Right hindlimb (tissue), 1 donor: ENCODE data around the gene RIMBP2.
"Not testable (repeated sequence)": the region's sequence is repeated elsewhere in the genome, so short reads cannot be mapped to it uniquely, and the experiment has no call there.

Experiments
- DNase-seq: peaks from one replicate; pipeline ENCODE4 v3.0.0-alpha.2; 2018

Gene RIMBP2

DNA sequence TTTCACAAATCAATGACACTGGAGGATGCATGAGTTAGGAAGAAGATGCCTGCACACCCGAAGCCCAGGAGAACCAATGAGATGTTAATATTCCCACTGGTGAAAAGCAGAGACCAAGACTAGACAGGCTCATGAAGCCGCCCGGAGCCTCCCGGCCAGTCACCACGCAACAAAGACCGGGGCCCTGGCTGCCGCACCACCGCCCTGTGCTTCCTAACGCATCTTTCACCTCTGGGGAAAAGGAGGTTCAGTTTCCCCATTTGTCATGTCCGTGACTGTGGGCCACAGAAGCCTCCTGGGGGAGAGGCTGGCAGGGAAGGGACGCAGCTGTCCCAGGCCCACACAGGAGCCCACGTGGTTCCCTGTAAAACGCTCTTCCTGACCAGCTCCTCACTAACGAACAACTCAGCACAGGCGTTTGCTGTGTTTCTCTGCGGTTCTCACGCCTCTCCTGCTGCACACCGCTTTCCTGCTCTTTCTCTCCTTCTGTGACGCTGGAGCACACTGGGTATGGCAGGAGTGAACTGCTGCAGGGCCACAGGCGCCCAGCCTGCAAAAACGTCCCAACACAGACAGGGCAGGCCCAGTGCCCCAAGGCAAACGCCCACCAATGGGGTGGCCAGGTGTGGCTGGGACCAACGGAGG is 10.8 kb downstream of the RIMBP2 start:
- no peak for DNase-seq

DNA sequence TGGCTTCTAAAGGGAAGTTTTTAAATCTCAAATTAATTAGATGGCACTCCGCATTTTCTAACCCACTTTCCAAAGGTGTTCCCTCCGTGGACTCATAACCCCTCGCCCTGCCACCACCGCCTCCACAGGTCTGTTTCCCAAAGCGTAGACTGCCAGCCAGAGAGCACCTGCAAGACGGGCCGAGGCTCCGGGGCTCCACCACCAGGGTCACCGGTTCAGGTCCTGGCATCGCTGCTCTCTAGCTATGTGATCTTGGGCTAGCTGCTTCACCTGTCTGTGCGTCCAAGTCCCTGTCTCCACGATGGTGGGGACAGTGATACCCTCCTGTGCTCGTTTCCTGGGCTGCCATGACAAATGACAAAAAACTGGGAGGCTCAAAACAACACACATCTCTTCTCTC is 11.5 kb downstream of the RIMBP2 start:
- DNase-seq, result no peak

GRCh38 chr12:130703733-130704375 is 12.2 kb downstream of the RIMBP2 start:
- DNase-seq, result no peak

GRCh38 chr12:130702966-130703732 is 12.9 kb downstream of the RIMBP2 start:
- DNase-seq, result no peak

DNA sequence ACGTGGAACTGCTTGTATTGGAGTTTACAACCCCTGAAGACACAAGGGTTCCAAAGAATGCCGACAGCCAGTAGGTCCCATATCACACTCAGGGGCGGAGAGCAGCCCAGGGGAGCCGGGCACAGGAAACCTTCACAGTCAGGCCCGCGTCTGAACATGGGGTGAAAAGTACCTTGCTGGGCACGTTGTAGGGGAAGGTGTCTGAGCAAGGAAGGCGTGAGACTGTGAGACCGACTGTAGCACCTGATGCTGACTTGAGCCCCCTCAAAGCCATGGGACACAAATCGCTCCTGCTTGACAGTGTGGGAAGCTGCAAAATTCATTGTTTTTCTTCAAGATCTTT is 14.7 kb downstream of the RIMBP2 start:
- DNase-seq, result no peak

GRCh38 chr12:130700492-130701401 is 15.4 kb downstream of the RIMBP2 start:
- no peak for DNase-seq

DNA sequence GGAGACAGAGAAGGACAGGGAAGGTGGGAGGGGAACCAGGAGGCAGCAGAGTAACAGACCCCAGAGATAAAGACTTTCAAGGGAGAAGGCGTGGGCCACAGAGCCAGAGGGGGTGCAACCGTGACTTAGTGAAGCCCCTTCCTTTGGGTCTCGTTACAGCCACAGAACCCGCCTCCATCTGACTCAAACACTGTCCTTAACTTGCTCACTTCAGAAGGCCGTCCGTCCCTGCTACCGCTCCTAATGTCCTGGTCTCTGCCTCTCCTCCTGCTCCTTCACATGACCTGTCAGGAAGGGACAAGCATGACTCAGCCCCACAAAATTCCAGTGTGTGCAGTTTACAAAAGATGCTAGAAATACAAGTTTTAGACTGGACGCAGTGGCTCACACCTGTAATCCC is 18.0 kb downstream of the RIMBP2 start:
- no peak for DNase-seq

DNA sequence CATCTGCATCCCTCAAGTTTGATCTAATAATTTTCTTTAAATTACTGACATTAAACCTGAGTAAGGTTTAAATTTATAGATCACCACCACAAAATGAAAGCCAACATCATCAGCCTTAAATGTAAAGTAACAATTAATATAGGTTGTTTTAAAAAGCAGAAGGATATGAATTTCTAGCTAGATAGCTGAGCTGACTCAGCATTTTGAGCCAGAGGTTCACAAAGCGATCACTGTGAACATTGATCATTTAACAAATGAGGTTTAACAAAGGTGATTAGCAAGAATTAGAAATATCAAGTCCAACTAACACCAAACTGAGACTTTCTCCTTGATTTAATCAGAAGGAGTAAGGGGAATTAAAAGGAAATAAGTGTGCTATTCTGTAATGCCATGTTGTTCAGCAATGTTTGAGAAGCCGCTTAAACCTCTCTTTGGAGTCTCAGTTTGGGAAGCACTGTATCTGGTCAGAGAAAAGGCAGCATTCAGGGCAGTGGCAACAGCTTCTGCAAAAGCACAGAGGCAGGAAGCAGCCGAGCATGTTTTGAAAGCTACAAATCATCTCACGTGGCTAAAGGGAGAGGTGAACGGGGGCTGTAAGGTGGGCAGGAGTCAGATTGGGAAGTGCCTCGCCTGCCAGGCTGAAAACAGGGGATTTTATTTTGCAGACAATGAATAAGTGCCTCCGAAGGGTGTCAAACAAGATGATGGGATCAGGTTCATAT is 19.6 kb downstream of the RIMBP2 start:
- DNase-seq, result no peak

GRCh38 chr12:130695061-130695460 is 21.0 kb downstream of the RIMBP2 start:
- no peak for DNase-seq

DNA sequence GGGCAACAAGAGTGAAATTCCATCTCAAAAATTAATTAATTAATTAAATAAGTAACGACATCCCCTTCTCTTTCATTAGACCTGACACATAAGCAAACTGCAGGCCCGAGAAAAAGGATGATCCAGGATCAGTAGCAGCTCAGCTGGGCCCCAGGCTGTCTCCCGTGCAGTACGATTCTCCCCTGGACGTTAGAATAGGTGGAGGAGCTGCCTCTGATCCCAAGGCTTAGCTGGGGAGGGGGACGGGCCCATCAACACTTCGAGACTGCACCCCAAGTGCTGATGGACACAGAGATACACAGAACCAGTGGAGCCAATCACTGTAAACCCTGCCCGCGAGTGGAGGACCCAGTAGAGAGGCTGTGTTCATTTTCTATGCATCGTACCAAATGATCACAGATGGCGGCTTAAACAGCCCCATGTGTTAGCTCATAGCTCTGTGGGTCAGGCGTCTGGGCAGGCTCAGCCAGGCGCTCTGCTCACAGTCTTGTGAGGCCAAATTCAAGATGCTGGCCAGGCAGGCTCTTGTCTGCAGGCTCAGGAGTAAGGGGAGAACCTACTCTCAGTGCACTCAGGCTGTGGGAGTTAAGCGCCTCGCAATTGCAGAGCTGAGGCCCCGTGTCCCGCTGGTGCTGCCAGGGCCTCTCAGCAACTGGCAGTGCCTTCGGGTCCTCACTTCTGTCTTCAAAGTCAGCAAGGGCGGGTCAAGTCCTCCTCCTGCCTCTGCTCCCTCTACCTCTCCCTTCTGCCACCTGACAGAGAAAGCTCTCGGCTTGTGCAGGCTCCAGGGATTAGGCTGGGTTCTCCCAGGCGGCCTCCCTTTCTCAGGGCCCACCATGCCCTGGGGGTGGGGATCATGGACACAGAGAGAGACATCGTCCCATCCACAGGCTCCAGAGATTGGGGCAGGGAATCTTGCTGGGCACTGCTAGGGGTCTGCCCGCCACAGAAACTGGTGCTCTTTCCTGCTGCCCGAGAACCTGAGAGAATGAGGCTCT is 26.4 kb downstream of the RIMBP2 start:
- DNase-seq, result no peak

GRCh38 chr12:130688999-130689398 is 27.1 kb downstream of the RIMBP2 start:
- not testable (repeated sequence) for DNase-seq

- no peak for DNase-seq
These were observed 28.0 kb downstream of the RIMBP2 start for GRCh38 chr12:130687796-130688778.

GRCh38 chr12:130687190-130687589 is 28.9 kb downstream of the RIMBP2 start:
- no peak for DNase-seq

GRCh38 chr12:130686511-130686991 is 29.5 kb downstream of the RIMBP2 start:
- no peak for DNase-seq

GRCh38 chr12:130685850-130686249 is 30.2 kb downstream of the RIMBP2 start:
- no peak for DNase-seq

- DNase-seq, result no peak
These were observed 30.8 kb downstream of the RIMBP2 start for GRCh38 chr12:130685250-130685787.

DNA sequence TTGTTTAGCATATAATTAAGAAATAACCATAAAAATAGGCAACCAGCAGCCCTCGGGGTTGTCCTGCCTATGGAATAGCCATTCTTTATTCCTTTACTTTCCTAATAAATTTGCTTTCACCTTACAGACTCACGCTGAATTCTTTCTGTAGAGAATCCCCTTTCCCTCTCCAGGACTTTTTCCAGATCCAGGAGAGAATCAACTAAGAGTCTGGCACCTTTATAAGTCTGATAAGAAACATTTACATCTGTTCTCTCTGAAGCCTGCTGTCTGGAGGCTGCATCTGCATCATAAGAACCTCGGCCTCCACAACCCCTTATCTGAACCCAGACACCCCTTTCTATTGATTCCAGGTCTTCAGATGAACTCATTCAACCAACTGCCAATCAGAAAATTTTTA is 32.3 kb downstream of the RIMBP2 start:
- no peak for DNase-seq

DNA sequence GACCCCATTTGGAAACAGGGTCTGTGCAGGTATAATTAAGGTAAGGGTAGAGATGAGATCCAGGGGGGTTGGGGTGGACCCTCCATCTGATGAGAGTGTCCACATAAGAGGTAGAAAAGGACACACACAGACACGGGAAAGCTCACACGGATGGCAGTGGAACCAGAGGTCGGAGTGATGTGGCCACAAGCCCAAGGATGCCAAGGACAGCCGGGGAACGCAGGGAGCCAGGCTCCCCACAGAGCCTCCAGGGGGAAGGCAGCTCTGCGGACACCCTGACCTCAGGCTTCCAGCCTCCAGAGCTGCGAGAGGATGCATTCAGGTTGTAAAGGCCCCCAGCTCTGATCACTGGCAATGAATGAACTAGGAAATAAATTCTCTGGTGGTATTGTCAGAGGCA is 33.0 kb downstream of the RIMBP2 start:
- DNase-seq, result no peak

- DNase-seq, result no peak
These were observed 35.6 kb downstream of the RIMBP2 start for GRCh38 chr12:130680451-130680990.
